Kidney (tissue), 14 donors: Measurements from ENCODE around the gene FAM83E. TPM values are rescaled to one million over a fixed set of nuclear protein-coding genes. Genes with fewer than 3 reads are reported as not detected.
"Not testable (repeated sequence)": the region's sequence is repeated elsewhere in the genome, so short reads cannot be mapped to it uniquely, and the experiment has no call there.

Experiments
- DNase-seq, 5 donors: peaks; one replicate each; pipeline ENCODE4 v3.0.0-alpha.2; 2013 to 2020
- FAIRE-seq: peaks from 2 replicates; lab custom pipeline; 2012; peaks lifted over from hg19 to GRCh38; lab: Jason Lieb, UNC
- H3K27ac ChIP-seq, 2 donors: one replicate each; pipeline ENCODE4 v1.7.0; 2013; ENCODE audit warnings: low read depth in 2 of 2, low read length in 2 of 2, inconsistent platforms in 1 of 2
- H3K27me3 ChIP-seq: one replicate; pipeline ENCODE4 v1.7.1; 2013; ENCODE audit warnings: low read length, inconsistent platforms; ENCODE audit not compliant: control insufficient read depth, insufficient read depth
- H3K36me3 ChIP-seq, 3 donors: one replicate each; pipeline versions ENCODE4 v1.7.0 to v1.7.1; 2013; ENCODE audit warnings: low read length in 3 of 3, control low read depth in 1 of 3, inconsistent platforms in 1 of 3; ENCODE audit not compliant: insufficient read depth in 3 of 3, control insufficient read depth in 2 of 3
- H3K4me1 ChIP-seq, 3 donors: one replicate each; pipeline versions ENCODE4 v1.7.0 to v1.7.1; 2013; ENCODE audit warnings: low read length in 3 of 3, inconsistent platforms in 1 of 3, low read depth in 1 of 3; ENCODE audit not compliant: control insufficient read depth in 2 of 3, insufficient read depth in 2 of 3
- H3K4me3 ChIP-seq, 3 donors: one replicate each; pipeline versions ENCODE4 v1.7.0 to v1.8.1; 2013; ENCODE audit warnings: low read length in 3 of 3, control low read depth in 1 of 3, inconsistent platforms in 1 of 3
- H3K9ac ChIP-seq, 3 donors: one replicate each; pipeline versions ENCODE4 v1.7.0 to v1.7.1; 2013; ENCODE audit warnings: low read length in 3 of 3, control low read depth in 1 of 3, inconsistent platforms in 1 of 3
- H3K9me3 ChIP-seq, 3 donors: one replicate each; pipeline versions ENCODE4 v1.7.0 to v1.7.1; 2013; ENCODE audit warnings: low read length in 3 of 3, control low read depth in 1 of 3, inconsistent platforms in 1 of 3; ENCODE audit not compliant: control insufficient read depth in 2 of 3, insufficient read depth in 1 of 3
- CTCF ChIP-seq: IDR thresholded peaks from 3 replicates; pipeline ENCODE4 v1.5.1; 2012; ENCODE audit warnings: mild to moderate bottlenecking, moderate library complexity, borderline replicate concordance; ENCODE audit not compliant: insufficient read depth; ENCODE audit errors: extremely low read depth
- intact Hi-C: fragments of 100-400 bp; cut with DNase I; formaldehyde crosslinking; loops from one replicate; pipeline ENCODE4 v1.11.1; 2022
- polyA plus RNA-seq: library from polyadenylated mRNA; stranded (reverse); fragments of 350-450 nt; fragmentation: Illumina TruSeq; extraction: RNeasy Lipid Tissue Mini Kit (QIAGEN cat#74804); gene quantifications from one replicate; pipeline ENCODE4 v1.2.3, GENCODE V29; 2014; ENCODE audit warnings: low read depth, low replicate concordance; ENCODE audit not compliant: insufficient read depth
- total RNA-seq: library from RNA; stranded (reverse); fragmentation: NEBNext Ultra II Directional; extraction: Animal tissue kit (Norgen Biotek cat#: 25700); gene quantifications from one replicate; pipeline ENCODE4 v1.2.1, GENCODE V29; 2021
- donor health status: control.
- donor health status: control.
- donor health status: control.
- donor health status: control.
- donor health status: control.
- donor health status: DM: yes; HTN: yes; CAD: no.
- donor health status: Normal renal cell carcinoma (clear cell type).

Gene FAM83E
- total and polyA plus RNA-seq, 2 donors from 2014 or later = 0.41 to 15.9 TPM

GRCh38 chr19:48658483-48658882 lies 43.6 kb upstream of the FAM83E start:
- intact Hi-C loops = no loop called here
- TF ChIP-seq CTCF = no peak
- no peaks in the 10 kb centered on the region for H3K36me3 ChIP-seq
- FAIRE-seq = no peak
- no peak overlapping the region for H3K27ac ChIP-seq
- H3K4me3 ChIP-seq = no peak overlapping the region
- H3K27me3 ChIP-seq = no peaks in the 10 kb centered on the region
- H3K9ac ChIP-seq = no peak overlapping the region
- no peak for DNase-seq
- H3K9me3 ChIP-seq = no peaks in the 10 kb centered on the region
- peaks cover 3 to 5% (median 3%) of the 10 kb centered on the region in 3 donors for H3K4me1 ChIP-seq

GRCh38 chr19:48657828-48658227 lies 43.0 kb upstream of the FAM83E start:
- H3K36me3 ChIP-seq, DNase-seq, intact Hi-C loops, H3K9ac ChIP-seq, H3K4me1 ChIP-seq, H3K9me3 ChIP-seq, H3K27ac ChIP-seq, FAIRE-seq, H3K4me3 ChIP-seq, H3K27me3 ChIP-seq: not testable (repeated sequence)

GRCh38 chr19:48656840-48657474 lies 42.1 kb upstream of the FAM83E start:
- Histone ChIP-seq H3K27me3 (no peaks in the 10 kb centered on the region), H3K9me3 (no peaks in the 10 kb centered on the region), H3K4me1 (peaks cover 3 to 5% (median 3%) of the 10 kb centered on the region in 3 donors), H3K27ac (no peak overlapping the region), H3K9ac (no peak overlapping the region), H3K4me3 (no peak overlapping the region), H3K36me3 (no peaks in the 10 kb centered on the region)
- DNase-seq (peak in 4 of 5 donors; percentile 45 to 87 (median 70)), FAIRE-seq (no peak)
- no peak for TF ChIP-seq CTCF
- intact Hi-C loops = no loop called here

GRCh38 chr19:48654299-48655059 lies 39.6 kb upstream of the FAM83E start:
- TF ChIP-seq CTCF = no peak
- FAIRE-seq = no peak
- H3K27ac ChIP-seq = no peak overlapping the region

More at GRCh38 chr19:48654299-48655059, 39.6 kb upstream of the FAM83E start:
- H3K36me3 ChIP-seq = no peaks in the 10 kb centered on the region
- peaks cover 0 to 5% (median 3%) of the 10 kb centered on the region in 3 donors for H3K4me1 ChIP-seq
- no peak overlapping the region for H3K9ac ChIP-seq
- intact Hi-C loops = no loop called here
- peak in 2 of 5 donors; percentile 47 to 52 for DNase-seq
- H3K9me3 ChIP-seq = no peaks in the 10 kb centered on the region
- H3K27me3 ChIP-seq = no peaks in the 10 kb centered on the region
- no peak overlapping the region for H3K4me3 ChIP-seq
